ENCODE data around the gene MRPS10.
"Not testable (repeated sequence)": the region's sequence is repeated elsewhere in the genome, so short reads cannot be mapped to it uniquely, and the experiment has no call there.

Gene MRPS10

DNA sequence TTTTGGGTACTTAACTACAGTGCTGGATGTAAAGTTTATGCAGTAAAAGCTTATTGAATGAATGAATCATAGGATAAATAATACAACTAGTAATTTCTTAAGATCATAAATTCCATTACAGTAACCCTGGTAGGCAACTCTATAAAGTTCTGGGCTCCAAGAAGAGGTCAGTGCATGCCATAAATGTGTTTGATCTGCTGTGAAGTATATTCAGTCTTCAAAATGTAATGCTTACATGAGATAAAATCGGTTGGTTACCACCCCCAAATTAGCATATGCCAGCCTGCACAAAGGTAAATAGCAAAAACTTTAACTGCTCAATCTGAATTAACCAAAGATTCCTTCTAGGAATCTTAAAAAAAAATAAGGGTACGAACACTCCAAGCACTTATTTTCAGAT is 10.1 kb downstream of the MRPS10 start:
- DNase-seq (ENCODE audit: low spot score), result not testable (repeated sequence)

DNA sequence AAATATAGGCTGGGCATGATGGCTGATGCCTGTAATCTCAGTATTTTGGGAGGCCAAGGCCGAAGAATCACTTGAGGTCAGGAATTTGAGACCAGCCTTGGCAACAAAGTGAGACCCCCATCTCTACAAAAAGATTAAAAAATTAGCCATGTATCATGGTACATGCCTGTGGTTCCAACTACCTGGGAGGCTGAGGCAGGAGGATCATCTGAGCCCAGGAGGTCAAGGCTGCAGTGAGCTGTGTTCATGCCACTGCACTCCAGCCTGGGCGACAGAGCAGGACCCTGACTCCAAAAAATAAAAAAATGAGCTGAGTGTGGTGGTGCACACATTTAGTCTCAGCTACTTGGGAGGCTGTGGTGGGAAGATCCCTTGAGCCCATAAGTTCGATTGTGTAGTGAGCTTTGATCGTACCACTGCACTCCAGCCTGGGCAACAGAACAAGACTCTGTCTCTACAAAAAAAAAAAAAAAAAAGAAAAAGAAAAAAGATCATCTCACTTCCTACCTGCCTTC is 12.8 kb downstream of the MRPS10 start:
- no peak for DNase-seq (ENCODE audit: low spot score)

DNA sequence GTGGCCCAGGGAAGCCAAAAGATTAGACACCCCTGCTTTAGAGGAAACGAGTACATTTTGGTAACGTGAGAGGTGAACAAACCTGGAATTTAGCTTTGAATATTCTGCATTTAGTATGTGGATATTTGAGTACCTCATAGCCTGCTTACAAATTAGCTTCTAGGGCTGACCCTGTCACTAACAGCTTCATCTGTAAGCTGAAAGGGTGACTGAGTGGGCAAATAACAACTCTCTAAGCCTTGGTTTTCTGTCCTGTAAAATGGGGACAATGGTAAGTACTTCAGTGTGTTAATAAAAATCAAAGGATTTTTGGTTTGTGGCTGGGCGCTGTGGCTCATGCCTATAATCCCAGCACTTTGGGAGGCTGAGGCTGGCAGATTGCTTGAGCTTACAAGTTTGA is 14.5 kb downstream of the MRPS10 start:
- no peak for DNase-seq (ENCODE audit: low spot score)

DNA sequence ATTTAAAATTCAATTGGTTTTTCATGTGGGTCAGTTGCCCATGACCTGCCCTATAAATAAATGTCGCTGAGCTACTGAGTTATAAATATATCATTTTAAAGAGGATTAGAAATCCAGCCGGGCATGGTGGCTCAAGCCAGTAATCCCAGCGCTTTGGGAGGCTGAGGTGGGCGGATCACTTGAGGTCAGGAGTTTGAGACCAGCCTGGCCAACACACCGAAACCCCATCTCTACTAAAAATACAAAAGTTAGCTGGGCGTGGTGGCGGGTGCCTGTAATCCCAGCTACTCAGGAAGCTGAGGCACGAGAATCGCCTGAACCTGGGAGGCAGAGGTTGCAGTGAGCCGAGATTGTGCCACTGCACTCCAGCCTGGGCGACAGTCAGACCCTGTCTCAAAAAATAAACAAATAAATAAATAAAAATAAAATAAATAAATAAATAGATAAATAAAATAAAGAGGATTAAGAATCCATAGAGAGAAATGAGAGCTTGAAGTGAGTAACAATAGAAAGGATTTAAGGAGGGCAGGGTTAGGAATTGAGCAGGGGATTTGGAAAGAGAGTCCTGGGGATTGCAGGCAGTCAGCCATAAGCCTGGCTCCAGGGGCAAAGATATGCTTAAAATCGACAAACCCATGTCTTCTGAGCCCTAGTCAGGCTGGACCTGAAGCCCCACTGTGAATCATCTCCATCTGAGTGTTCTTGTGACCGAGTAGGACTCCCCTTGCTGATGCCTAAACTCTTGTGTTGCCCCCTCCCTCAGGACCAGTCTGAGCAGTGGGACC is 15.3 kb downstream of the MRPS10 start:
- not testable (repeated sequence) for DNase-seq (ENCODE audit: low spot score)

DNA sequence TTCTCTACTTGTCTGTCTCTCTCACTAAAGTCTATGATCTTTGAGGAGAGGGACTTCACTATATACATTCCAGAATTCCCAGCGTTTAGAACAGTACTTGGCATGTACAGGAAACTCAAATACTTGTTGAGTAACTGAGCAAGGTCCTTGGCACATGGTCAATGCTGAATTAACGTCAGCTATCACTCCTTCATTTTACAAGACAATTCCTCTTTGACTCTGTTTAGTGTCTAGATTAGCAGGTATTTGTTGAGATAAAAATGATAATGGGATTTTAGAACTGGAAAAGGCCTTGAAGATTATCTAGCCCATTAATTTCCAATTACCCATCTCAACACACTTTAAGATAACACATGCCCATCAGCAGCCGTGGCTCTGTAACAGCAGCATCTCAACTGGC is 16.3 kb downstream of the MRPS10 start:
- DNase-seq (ENCODE audit: low spot score), result no peak

DNA sequence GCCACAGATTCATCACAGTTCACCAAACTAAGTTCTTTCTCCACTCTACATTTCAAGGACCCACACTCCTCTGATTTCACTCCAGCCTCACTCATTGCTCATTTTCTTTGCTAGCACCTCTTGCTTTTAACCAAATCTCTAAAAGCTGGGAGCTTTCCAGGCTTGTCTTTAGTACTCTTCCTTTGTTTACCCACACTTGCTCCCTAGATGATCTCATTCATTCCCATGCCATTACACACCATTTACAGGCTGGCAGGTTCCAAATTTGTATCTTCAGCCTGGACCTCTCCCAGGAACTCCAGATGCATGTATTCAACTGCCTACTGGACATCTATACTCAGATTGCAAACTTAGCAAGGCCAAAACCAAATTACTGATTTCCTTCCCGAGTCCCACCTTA is 17.6 kb downstream of the MRPS10 start:
- DNase-seq (ENCODE audit: low spot score), result no peak

DNA sequence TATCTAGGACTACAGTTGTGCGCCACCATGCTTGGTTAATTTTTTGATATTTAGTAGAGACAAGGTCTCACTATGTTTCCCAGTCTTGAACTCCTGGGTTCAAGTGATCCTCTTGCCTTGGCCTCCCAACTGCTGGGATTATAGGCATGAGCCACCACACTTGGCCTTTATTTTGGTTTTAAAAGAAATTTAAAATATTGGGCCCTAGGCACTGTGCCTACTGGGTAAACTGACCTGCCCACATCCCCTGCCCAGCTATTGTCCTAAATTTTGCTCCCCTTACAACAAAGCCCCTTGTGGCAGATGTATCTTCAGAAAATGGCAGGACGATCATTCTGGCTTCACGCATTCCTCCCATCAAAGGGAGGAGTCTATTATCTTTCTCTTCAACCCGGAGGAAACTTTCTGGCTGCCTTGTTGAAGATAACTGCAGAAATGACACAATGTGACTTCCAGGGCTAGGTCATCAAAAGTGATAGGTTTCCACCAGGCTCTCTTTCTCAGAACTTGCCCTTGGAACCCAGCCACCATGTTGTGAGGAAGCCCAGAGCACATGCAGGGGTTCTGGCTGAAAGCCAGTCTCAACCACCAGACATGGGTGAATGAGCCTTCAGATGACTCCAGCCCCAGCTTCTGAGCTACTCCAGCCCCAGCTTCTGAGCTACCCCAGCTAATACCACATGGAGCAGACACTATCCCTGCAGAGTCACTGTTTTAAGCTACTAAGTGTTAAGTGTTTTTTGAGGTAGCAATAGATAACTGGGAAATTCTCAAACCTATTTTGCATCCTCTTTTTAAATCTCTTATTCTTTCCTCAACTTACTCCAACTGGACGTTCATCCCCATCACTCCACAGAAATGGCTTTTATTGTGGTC is 18.3 kb downstream of the MRPS10 start:
- DNase-seq (ENCODE audit: low spot score), result no peak

DNA sequence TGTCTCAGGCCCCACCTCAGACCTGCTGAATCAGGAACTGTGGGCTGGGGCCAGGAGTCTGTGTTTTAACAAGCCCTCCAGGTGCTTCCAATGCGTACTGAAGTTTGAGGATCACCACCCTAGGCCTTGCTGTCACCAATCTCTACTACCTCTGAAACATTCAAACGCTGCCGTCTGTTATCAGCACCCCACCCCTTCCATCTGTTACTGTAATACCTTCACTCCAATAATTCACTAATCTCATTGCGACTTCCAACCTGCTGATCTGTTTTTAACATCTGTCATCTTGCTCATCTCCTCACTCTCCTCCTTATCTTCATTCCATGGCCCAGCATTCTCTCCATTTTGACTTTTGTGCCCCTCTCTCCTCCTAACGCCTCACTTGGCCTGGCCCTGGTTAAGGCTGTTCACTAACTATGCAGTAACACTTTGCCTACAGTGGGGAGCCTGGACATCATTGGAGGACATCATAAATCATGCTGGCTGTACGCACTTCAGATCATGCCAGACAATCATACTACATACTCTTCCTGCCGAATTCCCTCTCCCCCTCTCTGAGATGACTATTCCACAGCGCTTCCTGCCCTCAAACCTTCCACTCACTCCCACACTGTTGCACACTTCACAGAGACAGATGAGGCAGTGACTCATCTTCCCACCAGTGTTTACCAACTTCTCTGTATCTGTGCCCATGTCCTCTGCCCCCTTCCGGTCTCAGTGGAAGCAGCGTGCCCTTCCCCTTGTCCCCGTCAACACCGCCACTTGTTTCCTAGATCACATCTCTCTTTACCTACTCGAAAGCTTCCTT is 19.9 kb downstream of the MRPS10 start:
- DNase-seq (ENCODE audit: low spot score), result no peak

DNA sequence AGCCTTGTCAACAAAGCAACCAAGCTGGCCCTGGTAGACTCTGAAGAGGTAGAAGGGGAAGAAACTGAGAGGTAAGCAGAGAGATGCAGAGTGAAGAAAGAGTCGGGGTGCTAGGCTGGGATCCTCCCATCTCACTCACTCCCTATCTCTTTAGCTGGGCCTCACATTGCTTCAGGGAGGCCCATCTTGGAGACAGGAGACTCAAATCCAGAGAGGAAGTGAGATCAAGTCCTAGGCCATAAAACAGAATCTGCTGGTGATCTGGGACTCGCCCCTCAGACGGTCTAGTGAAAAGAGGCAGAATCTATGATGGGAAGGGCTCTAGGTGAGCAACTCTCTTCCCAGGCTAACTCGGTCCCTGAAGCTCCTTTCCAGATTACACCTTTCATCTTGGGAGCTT is 22.2 kb downstream of the MRPS10 start:
- no peak for DNase-seq (ENCODE audit: low spot score)

DNA sequence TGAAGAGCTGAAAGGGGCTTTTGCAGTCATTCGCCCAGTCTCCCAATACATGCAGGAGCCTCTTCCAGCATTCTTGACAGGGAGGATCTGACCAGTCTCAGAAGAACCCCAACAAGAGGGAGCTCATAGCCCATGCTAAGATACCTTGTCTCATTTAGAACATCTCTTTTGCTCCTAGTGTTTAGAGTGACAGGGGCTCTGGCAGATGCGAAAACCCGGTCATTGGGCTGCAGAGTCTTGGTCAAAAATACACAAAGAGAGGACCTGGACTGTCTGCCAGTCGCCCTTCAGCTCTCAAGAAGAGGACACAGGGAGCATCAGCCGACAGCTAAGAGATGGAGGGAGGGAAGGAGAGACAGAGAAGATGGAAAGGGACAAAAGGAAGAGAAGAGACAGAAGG is 23.6 kb downstream of the MRPS10 start:
- DNase-seq (ENCODE audit: low spot score), result no peak

DNA sequence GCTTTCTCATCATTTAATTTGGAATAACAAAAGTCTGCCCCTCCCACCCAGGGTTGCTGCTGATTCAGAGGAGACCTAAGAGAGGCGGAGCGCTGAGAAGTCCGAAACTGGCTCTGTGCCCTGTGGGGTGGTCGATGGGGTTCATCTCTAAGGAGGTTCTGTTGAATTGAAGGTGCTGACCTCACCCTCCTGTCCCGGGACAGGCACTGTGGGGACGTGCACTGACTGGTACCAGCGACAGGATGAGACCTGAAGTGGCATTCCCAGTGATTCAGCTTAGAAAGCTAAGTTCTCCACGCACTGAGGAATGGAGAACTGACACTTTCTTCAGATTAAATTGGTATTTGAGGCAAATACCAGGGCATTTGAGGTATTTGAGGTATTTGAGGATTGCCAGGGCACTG is 24.2 kb downstream of the MRPS10 start:
- DNase-seq (ENCODE audit: low spot score), result no peak

DNA sequence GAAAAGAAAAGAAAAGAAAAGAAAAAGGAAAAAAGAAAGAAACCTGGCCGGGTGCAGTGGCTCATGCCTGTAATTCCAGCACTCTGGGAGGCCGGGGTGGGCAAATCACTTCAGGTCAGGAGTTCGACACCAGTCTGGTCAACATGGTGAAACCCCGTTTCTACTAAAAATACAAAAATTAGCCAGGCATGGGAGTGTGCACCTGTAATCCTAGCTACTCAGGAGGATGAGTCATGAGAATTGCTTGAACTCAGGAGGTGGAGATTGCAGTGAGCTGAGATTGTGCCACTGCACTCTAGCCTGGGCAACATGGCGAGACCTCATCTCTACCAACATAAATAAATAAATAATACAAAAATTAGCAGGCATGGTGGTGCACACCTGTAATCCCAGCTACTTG is 25.3 kb downstream of the MRPS10 start:
- DNase-seq (ENCODE audit: low spot score), result not testable (repeated sequence)

DNA sequence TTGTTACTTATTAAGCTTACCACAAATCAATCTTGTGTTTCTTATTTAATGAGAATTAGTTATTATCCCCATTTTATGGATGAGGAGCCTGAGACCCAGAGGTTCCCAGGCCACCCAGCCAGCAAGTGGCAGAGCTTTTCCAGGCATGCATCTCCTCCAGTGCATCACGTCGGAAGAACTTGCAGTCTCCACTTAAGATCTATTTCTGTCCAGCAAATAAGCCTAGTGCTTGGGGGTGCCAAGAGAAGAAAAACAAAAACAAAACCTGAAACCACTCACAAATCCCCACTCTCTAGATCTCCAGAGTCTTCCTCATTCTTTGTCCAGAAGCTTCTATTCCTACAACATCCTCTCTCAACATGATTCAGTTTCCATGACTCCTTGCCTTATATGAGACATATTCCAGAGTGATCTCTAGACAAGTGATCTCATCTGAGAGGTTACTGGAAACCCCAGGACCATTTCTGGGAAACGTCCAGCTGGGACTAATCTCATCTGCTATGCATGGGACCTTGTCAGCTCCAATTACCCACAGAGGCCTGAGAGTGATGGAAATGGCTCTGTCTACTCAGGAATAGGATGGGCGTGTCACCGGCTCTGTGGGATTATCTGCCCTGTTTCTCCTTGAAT is 27.0 kb downstream of the MRPS10 start:
- no peak for DNase-seq (ENCODE audit: low spot score)

DNA sequence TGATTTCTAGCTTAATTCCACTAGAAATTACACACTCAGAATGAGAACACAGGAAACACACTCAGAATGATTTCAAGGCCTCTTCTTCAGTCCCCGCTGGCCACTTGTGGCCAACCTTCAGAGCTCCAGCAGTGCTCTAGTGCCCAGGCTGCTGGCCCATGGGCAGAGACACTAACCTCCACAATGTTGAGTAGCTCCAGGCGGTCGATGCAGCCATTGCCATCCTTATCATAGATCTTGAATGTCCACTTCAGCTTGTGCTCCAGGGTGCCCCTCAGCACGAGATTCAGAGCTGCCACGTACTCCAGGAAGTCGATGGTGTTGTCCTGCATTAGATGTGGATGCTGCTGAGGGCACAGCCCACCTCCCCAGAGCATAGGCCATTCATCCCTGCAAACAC is 29.3 kb downstream of the MRPS10 start:
- DNase-seq (ENCODE audit: low spot score), result no peak

DNA sequence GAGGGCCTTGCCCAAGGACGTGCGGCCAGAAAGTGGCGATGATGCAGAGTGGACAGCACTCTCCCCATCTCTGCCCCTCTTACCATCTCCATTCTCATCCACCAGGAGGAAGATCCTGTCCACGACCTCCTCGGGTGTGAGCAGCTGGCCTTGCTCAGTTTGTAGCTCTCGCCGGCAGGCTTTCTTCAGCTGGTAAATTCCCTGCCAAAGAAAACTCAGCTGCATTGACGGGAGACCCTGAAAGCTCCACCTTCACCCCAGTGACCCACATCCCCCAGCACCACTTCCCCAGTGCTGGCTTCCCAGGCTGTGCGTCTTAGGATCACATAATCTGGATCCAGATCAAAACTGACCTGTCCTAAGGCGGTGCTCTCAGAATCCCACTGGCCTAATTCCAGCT is 32.1 kb downstream of the MRPS10 start:
- no peak for DNase-seq (ENCODE audit: low spot score)

DNA sequence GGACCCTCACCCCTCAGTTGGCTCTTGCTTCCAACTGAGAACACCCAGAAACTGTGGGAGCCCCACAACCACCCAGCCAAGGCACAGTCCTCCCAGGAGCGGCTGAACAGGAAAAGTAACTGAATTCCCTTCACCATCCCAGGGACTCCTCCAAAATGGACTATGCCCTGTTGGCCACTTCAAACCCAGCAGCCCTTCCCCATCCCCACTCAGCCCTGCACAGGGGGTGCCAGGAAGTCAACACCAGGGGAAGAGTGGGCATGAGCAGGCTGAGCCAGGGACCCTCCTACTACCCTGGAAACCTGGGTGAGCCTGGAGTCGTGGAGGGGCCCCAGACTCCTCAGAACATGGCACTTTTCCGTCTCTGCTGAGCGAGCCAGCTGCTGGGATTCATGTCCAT is 33.2 kb downstream of the MRPS10 start:
- DNase-seq (ENCODE audit: low spot score), result no peak

DNA sequence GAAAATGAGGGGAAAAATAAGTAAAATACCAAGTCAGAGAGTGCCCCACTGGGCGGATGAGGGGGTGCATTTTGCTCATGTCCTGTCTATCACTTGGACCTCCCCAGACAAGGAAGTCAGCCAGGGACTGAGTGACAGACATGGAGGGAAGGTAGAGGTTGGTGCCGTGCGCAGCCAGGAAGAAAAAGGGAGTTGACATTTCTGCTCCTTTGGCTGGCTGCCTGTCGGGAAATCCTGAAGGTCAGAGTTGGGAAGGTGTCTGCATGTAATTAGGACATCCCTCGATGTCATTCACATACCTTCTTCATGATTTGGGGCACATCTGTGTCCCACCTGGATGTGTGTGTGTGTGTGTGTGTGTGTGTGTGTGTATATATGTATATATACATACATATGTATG is 35.6 kb downstream of the MRPS10 start:
- DNase-seq (ENCODE audit: low spot score), result no peak

DNA sequence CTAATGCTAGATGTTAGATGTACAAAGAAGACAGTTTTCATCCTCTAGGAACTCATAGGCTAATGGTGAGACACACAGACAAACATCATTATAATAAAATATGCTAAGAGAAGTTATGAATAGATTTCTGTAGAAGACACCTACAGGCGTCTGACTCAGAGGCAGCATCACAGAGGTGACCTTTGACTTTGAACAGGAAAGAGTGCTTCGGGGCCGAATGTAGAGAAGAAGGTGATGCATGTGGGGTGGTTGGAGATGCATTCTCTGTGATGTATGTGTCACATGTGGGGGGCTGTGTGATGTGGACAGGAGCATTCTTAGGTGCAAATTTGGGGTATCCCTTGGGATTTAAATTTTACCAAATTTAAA is 37.7 kb downstream of the MRPS10 start:
- no peak for DNase-seq (ENCODE audit: low spot score)

DNA sequence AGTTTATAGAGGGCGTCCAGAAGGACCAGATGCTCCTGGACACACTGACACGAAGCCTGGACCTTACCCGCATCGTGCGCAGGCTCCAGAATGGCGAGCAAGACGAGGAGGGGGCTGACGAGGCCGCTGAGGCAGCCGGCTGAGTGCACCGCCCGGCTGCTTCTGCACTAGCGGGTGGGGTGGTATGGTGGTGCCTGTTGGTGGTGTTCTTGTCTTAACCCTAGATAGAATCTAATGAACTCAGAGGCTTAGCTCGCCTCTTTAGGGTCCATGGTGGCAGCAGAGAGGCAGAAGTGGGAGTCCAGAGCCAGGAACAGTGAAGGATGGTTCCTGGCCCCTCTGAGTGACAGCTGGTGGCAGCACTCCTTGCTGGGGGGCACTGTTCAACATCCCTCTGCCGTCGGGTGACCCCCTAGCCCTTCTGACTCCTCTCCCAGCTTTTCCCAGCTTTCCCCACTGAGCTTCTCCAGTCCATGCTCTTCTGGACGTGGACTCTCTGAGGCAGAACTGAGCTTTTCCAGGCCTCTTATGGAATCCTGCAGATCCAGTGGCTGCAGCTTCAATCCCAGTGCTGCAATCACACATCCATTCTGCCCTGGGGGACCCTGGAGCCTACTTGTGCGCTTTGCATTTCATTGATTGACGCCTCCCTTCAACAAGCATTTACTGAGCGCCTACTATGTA is 38.3 kb downstream of the MRPS10 start:
- DNase-seq (ENCODE audit: low spot score), result no peak

DNA sequence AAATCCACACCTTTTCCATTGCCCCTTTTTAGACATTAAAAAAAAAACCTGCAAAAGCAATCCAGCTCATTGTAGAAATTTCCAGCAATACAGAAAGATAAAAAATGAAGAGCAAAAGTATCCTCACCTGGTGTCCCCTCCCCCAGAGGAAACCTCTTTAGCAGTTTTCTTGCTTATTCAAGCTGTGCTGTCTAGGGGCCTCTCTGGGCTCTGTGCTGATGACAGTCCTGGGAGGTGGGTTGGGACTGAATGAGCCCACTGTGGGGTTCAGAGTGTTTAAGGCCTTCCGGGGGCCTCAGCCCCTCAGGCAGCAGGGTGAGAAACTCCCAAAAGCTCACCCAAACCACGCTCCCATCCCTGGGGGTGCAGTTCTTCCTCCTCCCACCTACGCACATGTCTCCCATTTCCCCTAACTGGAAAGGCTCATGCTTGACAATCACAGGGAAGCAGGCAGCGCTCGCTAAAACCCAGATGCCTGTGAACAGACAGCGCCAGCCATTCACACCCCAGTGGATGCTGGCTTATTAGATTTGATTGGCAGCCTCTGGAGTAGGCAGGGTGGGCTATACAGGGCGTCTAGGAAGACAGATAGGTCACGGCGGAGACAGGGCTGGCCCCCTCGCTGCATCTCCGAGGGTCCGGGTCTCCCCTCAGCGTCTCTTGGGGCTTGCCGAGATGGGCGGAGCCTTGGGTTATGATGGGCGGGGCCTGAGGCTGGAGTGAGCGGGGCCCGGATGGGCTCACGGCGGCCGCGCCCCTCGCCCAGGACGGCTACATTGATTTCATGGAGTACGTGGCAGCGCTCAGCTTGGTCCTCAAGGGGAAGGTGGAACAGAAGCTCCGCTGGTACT is 39.9 kb downstream of the MRPS10 start:
- DNase-seq (ENCODE audit: low spot score), result no peak
